CD4-positive, alpha-beta T cell treated with Interleukin-15 for 4 hours (primary cell): ENCODE results near the gene LRPAP1.
"Not testable (repeated sequence)": the region's sequence is repeated elsewhere in the genome, so short reads cannot be mapped to it uniquely, and the experiment has no call there.

Experiments used
- DNase-seq: peaks from one replicate; pipeline ENCODE4 v3.0.0-alpha.2; 2020; ENCODE audit warnings: low spot score

LRPAP1 gene, protein sequence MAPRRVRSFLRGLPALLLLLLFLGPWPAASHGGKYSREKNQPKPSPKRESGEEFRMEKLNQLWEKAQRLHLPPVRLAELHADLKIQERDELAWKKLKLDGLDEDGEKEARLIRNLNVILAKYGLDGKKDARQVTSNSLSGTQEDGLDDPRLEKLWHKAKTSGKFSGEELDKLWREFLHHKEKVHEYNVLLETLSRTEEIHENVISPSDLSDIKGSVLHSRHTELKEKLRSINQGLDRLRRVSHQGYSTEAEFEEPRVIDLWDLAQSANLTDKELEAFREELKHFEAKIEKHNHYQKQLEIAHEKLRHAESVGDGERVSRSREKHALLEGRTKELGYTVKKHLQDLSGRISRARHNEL

DNA sequence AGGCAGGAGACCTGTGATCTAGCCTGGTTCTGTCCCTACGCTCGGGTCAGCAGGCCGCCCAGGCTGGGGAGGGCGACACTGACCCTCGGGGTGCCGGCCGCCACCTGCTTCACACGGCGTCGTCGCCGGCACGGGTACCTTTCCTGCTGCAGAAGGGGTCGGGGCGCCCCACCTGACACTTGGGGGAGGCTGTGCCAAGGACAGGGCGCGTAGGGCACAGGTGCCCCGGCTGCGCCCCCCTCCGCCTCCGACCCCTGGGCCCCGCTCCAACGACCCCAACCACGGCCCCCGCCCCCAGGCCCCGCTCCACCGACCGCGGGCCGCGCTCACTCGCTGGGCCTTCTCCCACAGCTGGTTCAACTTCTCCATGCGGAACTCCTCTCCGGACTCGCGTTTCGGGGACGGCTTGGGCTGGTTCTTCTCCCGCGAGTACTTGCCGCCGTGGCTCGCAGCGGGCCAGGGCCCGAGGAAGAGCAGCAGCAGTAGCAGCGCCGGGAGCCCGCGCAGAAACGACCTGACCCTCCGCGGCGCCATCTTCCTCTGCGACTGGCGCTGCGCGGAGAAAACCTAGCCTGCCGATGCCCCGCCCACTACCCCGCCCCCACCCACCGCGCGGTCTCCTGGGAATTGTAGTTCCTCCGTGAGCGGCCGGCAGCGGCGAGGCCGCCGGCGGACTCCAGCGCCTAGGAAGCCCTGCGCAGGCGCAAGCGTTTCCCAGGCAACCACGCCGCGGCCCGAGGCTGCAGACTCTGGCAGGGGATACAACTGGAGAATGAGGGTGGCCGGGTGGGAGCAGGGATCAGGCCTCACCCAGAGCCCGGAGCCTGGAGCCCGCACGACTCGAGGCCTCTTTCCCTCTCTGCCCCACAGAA lies at the start of gene LRPAP1:
Gene LRPAP1 (minus strand): TSS at position 544 of the 872 bp plus-strand sequence. CDS start 10 bp downstream, at position 534.
- DNase-seq = peak; percentile 88

DNA sequence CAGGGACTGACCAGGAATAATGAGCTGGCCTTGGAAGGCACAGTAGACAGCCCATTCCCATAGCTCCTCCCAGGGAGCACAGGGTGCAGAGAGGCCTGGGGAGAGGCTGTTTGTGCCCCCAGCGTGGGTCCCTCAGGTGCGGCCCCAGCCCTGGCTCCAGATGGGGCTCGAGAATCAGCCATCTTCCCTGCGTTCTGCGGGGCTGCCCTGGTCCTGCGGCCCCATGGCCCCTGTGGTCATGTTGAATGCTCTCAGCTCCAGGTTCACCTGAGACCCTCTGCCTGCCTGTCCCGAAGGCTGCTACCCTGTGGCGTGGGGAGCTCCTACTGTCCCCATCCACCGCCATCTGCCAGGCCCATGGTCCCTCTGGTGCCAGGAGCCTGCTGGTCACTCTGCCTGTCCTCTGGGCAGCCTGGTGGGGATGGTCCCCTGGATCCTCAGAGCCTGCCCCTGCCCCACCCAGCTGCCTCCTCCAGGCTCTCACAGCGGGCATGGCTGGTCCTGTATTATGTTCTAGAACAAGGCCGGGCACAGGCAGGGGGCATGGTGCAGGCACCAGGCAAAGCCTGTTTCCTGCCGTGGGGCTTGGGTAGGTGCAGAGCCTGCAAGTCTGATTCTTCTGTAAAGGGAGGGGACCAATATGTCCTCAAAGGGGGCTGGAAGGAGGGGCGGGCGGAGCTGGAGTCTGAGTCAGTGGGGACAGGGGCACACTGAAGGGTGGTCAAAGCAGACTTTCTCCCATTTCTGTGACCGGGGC lies 49.3 kb upstream of the LRPAP1 start:
- not testable (repeated sequence) for DNase-seq

DNA sequence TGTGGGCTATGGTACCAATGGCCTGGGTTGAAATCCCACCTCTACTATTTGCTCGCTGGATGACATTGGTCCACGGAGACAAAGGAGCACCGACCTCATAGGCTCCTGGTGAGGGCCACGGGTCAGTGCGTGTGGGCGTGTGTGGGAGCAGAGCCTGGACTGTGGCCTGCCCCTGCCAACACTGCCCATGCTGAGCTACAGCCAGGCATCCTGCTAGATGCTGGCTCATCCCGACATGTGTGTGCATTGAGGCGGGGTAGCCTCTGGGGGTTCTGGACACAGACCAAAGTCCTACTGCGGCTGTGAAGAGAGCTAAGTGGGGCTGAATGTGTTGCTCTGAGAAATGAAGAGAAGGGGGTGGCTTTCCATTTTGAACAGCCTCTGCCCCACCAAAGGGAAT lies 48.6 kb upstream of the LRPAP1 start:
- DNase-seq = not testable (repeated sequence)

DNA sequence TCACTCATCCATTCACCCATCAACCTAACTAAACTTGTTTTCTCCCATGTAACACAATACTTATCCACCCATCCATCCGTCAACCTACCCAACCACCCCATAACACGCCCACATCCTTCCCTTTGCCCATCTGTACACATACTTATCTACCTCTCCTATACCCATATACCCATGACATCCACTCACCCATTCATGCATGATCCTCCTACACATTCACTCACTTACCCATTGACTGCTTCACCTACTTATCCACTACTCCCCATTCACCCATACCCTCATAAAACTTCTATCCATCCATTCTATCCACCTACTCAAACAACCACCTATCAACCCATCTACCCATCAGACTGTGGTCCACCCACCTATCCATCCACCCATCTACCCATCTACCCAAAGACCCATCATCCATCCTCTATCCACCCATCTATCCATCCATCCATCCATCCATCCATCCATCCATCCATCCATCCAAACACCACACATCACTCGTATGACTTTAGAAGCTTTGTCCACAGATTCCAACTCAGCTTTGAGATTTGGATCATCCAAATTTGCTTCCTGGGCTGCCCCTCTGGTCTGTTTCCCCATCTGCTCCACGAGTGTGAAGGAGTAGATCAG lies 46.4 kb upstream of the LRPAP1 start:
- DNase-seq = not testable (repeated sequence)

DNA sequence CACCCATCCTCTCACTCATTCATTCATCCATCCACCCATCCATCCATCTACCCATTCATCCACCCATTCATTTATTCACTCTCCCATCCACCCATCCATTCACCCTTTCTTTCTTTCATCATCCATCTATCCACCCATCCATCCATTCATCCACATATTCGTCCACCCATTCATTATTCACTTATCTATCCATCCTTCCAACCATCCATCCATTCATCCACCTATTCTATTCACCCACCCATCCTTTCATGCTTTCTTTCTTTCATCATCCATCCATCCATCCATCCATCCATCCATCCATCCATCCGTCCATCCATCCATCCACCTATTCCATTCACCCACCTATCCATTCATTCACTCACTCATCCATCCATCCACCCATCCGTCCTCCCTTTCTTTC lies 45.8 kb upstream of the LRPAP1 start:
- not testable (repeated sequence) for DNase-seq

DNA sequence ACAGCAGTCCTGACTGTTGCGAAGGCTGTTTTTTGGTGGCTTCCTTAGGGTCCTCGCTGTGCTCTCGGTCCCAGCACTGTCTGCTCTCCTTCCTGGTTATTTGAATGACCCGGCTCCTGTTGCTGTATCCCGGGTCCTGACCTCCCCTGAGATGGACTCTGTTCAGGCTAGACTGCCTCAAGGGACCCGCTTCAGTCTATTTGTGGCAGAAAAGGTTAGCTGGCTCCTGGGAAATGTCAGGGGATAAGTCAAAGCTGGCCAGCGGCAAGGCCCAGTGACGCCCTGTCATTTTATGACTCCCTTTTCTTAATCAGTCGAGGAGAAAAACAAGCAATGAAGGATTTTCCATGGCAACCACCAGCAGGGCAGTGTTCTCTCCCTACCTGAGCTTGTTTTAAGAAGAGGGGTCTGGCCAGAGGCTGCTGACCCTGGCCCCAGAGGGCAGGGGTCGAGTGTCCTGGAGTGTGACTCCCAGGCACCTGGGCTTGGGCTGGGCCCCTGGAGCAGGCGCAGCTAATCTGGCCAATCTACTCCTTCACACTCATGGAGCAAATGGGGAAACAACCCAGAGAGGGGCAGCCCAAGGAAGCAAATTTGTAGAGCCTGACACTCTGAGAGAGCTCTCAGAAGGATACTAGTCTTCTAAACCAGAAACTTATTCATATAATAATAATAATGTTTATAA lies 45.1 kb upstream of the LRPAP1 start:
- not testable (repeated sequence) for DNase-seq

DNA sequence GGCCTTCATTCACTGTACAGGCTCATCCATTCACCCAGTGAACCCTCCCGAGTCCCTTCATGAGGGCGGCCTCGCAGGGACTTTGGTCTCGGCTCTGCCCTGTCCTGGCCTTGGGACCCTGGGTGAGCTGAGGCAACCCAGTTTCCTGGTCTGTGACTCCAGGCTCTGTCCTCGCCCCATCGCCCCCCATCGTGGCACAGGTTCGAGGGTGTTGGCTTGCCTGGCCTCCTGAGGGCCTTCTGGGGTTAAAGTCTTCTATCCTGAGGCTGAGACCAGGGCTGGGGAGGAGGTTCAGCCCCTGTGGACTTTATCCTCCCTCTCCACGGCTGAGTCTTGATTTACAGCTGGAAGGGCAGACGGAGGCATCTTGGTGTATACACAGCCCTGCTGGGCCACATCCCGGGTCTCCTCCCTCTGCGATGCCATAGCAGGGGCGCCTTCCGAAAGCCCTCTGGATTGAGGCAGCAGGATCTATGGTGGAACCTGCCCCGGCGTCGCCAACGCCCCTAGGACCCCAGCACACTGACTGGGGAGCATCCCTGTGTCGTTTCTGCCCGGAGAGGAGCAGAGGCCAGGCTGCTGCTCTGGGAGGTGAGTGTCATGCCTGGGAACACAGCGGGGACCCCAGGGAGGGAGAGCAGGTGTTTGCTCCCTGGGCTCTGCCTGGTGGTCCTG lies 44.4 kb upstream of the LRPAP1 start:
- not testable (repeated sequence) for DNase-seq

DNA sequence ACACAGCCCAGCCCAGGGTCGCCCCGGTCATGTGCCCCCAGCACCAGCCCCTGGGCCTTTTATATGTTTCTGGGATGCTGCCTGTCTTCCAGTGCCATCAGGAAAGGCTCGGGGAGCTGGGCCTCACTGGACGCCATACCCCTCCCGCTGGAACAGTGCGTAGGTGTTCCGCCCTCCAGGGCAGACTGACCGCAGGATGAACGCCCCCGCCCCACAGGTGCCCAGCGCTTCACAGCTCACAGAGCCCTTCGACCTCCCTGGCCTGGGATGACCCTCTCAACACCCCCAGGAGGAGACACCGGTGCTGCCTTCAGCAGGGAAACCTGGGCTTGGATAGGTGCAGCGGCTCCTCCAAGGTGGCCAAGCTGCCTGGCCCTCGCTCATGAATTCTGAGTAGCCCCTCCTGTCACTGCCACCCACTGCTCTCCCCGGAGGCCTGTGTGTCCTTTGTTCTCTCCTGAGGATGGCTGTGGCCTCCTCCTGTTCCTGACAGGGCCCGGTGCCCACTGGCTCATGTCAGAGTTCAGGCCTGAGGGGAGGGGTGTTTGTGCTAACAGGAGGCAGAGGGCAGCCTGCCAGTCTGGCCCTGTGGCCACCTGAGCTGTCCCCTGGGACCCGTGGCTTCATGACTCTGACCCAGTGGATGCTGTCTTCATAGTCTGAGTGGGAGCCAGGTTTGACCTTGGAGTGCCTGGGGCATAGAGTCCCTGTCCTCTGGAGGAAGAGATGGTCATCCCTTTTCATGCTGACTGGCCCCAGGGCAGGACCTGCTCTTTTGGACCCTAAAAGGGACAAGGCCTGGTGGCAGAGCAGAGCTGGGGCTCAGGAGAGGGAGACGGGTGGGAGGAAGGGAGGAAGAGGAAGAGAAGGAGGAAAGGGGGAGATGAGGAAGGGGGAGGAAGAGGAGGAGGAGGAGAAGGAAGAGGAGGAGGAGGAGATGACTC lies 43.5 kb upstream of the LRPAP1 start:
- not testable (repeated sequence) for DNase-seq

DNA sequence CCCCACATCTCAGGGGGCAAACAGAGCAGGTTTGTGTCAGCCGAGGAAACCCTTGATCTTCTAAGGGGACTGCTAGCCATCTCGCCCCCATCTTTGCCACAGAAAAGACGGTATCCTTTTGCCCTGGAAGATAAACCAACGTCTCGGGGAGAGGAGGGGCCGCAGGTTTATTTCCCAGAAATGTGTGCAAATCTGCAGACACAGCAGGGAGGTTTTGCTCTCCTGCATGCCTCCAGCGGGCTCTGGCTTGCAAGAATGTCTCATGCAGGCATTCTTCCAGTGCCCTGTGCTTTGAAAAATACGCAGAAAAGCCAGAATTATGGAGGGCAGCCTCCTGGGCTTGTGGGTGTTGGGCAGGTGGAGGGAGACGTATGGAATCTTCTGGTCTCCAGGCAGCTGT lies 42.6 kb upstream of the LRPAP1 start:
- DNase-seq = not testable (repeated sequence)

DNA sequence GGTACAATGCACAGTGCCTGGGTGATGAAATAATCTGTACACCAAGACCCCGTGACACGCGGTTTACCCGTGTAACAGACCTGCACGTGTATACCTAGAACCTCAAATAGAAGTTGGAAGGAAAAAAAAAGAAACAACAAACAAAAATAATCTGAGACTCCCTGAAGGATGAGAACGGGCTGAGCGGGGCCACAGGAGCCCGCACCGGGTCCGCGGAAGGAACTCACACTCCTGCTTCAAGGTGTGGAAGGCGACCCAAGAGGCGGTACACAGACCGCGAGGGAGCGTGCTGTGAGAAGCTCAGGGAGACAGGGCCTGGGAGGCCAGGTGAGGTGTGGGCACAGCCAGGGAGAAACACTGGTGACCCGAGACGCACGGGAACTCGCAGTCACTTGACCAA lies 42.1 kb upstream of the LRPAP1 start:
- DNase-seq = not testable (repeated sequence)

DNA sequence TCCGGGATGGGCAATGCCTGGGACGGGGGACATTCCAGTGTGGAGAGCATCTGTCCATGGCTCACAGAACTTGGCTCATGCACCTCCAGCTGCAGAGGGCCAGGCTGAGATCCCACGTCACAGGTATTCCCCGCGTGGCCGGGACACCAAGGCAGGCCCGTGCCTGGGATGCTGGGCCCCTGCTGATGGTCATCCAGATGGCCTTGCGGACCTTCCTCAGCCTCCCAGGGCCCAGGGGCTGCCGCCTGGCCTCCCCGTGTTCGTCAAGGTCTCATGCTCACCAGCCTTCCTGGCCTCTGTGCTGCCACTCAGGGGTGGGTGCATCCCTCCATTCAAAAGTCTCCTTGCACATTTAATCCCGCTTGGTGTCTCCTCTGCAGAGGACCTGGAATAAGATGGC lies 40.9 kb upstream of the LRPAP1 start:
- no peak for DNase-seq

DNA sequence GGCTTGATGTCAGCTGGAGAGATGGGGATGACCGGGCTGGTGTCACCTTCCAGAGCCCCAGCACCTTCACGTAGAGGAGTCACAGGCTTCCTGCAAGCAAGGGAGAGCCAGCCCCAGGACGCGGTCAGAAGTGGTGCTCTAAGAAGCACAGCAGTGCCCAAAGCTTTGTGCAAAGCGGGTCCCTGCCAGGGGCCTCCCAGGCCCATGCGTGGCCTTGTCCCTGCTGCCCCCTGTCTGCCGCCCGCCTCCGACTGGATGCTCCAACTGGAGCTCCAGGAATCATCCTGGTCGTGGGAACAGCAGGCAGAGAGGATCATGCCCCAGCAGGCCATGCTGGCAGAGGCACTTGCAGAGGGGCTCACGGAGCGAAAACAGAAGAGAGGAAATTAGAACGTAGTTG lies 40.1 kb upstream of the LRPAP1 start:
- DNase-seq = no peak

DNA sequence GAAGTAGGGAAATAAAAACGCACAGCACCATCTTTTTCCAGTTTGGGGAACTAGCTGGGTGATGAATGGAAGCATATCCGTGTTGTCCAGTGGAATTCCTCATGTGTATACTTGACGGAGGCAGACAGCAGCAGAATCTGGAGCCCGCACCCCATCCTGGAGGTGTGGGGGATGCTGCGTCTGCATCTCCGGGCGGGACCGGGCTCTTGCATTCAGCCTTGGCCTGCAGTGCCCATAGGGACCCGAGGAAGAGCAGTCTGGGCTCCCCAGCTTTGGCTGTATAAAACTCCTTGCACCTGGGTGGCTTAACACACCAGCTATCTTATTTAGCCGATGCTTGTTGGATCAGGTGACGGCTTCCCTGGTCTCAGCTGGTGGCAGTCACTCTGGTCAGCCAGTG lies 39.7 kb upstream of the LRPAP1 start:
- DNase-seq = no peak

DNA sequence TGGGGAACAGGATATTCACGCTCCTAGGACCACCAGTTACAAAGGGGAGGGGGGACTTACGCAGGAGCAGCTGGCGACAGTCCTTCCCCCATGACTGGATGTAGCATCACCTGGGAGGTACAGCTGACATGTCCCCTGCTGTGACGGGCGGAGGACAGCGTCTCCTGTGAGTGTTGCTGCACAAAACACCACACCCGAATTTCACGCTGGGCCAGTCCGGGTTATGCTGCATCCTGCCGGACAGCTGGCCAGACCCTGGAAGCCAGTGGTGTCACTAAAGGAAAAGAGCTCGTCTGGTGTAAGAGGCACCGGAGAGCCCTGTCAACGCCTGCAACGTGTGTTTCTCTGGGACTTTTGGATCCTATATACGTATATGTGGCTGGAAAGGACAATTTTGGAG lies 38.7 kb upstream of the LRPAP1 start:
- not testable (repeated sequence) for DNase-seq

DNA sequence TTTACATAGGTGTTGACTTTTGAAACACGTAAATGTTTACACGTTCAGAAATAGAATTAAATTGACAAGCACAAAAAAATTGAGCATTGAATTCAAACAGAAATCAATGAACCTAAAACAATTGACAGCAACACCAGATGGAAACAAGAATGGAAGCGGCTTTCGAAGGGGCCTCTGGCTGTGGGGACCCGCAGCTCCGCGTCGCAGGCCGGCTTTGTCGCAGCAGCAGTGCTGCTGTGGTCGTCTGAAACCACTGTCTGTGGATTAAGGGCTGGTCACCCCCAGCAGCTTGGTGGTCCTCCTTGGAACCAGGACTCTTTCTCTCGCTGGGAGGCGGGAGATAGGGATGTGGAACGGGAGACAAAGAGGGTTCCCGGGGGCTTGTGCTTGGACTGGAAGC lies 37.4 kb upstream of the LRPAP1 start:
- DNase-seq = not testable (repeated sequence)

DNA sequence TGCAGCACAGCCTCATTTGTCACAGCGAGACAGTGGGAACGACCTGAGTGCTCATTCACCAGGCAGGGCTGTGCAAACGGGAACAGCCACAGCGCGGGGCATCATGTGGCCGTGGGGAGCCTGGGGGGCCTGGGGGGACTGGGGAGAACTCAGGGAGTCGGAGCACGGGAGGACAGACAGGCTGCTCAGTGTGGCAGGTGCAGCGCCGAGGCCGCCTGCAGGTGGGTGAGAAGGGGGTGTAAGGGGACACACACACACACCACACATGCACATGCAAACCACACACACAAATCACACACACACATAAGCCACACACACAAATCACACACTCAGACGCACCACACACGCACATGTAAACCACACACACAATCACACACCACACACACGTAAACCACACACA lies 34.5 kb upstream of the LRPAP1 start:
- DNase-seq = not testable (repeated sequence)

DNA sequence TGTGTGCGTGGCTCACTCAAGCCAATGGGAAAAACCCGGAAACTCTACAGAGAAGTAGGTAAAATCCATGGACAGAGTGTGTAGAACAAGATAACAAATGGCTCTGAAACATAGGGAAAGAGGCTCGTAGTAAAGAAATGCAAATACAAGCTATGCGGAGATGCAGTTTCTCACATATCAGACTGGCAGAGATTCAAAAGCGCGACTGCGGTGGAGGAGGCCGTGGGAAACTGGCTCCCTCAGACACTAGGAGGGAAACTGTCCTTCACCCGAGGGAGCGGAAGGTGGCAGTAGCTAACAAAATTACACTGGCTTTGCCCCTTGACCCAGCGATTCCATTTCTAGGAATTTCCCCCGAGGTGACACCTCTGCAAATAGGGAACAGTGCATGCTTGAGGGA lies 34.1 kb upstream of the LRPAP1 start:
- not testable (repeated sequence) for DNase-seq

DNA sequence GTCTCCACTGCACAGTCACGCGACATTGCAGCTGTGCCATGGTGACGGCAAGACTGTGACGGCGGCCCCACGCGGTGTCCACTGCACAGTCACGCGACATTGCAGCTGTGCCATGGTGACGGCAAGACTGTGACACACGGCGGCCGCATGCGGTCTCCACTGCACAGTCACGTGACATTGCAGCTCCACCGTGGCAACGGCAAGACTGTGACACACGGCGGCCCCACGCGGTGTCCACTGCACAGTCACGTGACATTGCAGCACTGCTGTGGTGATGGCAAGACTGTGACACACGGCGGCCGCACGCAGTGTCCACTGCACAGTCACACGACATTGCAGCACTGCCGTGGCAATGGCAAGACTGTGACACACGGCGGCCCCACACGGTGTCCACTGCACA lies 32.7 kb upstream of the LRPAP1 start:
- not testable (repeated sequence) for DNase-seq

DNA sequence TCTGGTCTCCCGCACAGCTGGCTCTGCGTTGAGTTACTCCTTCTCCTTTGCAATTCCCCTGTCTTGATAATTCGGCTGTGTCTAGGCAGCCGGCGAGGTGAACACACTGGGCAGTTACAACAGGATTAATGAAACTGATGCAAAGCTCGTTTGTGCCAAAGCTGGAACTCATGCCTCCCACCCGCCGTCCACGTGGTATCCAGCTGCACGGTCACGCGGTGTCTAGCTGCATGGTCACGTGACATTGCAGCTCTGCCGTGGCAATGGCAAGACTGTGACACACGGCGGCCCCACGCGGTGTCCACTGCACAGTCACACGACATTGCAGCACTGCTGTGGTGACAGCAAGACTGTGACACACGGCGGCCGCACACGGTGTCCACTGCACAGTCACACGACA lies 31.2 kb upstream of the LRPAP1 start:
- DNase-seq = no peak

DNA sequence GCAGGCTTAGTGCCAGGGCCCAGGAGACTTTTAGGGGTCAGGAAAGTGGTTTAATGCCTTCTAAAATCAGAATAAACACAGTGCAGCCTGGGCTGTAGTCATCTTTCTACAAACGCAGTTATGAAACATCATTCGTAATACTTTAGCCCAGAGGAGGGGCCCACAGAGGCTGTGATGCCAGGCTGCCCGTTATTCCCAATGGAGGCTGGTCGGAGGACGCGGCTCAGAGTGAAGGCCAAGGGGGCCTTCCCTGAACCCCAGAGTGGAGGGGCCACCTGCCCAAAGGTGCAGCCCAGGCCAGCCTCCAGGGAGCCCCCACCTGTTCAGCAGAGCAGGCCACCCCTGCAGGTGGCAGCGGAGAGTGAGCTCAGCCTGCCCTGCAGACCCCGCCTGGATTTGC lies 29.9 kb upstream of the LRPAP1 start:
- DNase-seq = not testable (repeated sequence)
